NCI-H1930 (cell line): ENCODE data around the gene MARVELD1.
"Not testable (repeated sequence)": the region's sequence is repeated elsewhere in the genome, so short reads cannot be mapped to it uniquely, and the experiment has no call there.

ENCODE experiments used
- DNase-seq, 2 experiments: peaks; one replicate each; lab custom pipeline; 2025; lab: John Stamatoyannopoulos, UW

The MARVELD1 gene

GRCh38 chr10:97713339-97713825, at the start of gene MARVELD1:
Gene MARVELD1 (plus strand): TSS chr10:97713730. CDS start chr10:97713877, 147 bp downstream.
- no peak for DNase-seq

GRCh38 chr10:97664282-97664850, 49.2 kb upstream of the MARVELD1 start:
- no peak for DNase-seq

DNA sequence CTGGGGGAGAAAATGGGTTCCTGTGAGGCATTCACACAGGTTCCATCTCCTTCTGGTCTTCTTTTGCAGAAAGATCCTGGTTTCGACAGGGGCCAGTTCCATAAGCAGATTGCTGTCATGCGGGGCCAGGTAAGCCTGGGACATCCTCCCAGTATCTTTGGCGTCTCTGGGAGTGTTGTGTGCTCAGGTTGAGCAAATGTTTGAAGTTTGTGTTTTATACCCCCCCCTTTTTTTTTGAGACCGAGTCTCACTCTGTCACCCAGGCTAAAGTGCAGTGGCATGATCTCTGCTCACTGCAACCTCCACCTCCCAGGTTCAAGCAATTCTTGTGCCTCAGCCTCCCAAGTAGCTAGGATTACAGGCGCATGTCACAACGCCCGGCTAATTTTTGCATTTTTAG, 46.5 kb upstream of the MARVELD1 start:
- DNase-seq = no peak

- no peak for DNase-seq
Measured at GRCh38 chr10:97667463-97667862, 46.1 kb upstream of the MARVELD1 start.

GRCh38 chr10:97669571-97669970, 44.0 kb upstream of the MARVELD1 start:
- no peak for DNase-seq

GRCh38 chr10:97673736-97674525, 39.6 kb upstream of the MARVELD1 start:
- no peak for DNase-seq

DNA sequence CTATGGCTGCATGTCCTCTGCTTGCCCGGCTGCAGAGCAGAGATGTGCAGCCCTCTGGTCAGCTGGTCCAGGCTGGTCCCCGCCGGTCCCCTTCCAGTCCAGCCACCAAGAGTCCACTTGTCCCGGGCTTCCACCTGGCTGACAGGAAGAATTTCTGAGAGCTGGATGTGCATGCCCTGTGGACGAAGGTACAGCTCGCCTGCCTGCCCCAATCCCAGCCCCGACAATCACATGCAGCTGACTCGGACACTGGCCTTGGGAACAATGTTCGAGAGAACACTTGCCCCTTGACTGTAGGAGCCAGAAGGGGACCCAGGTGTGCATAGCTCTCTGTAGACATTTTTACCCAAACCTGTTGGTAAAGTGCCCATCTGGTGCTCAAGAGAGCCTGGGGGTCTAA, 38.3 kb upstream of the MARVELD1 start:
- DNase-seq = no peak

DNA sequence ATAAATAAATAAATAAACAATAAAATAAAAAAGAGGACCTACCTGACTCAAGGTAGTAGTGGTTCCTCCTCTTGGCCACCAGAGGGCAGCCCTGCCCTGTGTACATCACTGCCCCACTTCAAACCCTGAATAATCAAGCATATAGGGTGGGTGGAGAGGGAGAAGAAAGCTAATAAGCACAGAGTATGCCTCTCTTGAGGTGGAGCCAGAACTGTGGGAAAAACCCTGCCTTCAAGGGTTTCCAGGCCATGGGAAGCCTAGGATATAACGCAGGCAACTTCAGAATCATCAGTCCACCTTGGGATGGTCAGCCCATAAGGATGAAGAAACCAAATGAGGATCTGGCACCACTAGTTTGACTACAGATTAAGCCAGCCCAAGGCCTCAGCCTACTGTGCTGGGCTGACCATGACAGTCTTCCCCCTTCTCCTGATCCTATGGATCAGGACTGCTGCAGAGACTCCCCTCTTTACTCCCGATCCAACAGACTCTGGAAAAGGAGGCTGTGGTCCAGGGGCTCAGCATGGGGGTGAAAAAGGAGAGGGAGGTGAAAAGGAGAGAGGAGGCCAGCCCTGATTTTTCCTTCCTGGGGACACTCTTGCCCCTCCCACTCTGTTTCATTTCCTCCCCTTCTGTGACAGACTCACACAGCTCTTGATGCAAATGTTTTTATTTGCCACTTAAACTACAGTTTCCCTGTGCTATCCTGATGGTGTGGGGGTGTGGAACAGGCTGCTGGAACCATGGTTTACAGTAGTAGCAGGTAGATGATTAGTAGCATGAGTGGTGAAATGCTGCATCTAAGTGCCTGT, 36.6 kb upstream of the MARVELD1 start:
- no peak for DNase-seq

DNA sequence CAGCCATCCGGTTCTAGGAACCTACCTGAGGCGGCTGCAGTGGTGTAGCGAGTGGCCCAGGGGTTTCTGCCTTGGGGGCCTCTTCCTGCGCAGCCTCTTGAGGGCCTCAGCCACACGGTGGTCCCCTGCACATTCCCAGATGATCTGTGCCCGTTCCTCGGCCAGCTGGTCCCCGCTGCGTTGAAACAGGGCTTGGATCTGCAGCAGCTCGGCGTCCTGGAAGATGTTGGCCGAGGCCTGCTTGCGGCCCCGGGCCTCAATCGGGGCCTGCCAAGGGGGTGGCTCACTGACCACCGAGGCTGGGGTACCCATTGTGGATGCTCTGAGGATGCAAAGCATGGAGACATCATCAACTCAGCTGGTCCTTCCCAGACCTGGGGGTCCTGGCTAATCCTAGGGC, 33.9 kb upstream of the MARVELD1 start:
- DNase-seq = no peak

- no peak for DNase-seq
Measured at GRCh38 chr10:97682042-97682441, 31.5 kb upstream of the MARVELD1 start.

DNA sequence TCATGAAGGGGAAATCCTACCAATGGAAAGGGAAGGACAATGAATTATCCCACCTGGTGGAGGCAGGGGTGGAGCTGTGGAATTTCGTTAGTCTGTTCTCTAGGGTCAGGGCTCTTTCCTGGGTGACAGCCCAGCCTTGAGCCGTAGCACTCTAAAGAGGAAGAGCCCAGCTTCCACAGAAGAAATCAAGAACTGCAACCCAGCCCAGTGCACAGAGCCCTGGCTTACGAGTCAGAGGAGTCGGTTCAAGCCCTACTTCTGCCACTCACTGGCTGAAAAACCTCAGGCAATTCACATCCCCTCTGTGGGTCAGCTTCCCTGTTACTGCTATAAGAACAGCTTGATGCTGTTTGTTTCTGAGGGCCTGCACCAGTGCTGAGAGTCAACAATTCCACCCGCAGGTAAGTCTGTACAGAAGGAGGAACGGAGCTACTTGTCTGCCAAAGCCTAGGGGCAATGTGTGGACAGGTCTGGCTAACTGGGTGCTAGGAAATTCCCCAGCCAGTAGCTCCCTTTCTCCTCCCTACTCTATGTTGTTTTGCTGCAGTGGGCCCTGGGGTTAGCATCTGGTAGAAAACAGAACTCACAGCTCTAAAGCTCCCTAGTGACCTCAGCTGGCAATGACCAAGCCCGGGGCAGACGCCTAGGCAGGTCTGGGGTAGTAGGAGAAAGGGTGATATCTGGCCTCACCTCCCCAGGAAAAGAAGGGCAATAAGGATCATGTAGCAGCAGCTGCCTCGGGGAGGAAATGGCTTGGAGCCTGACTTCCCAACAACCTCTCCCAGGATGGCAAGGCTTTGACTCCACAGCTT, 29.8 kb upstream of the MARVELD1 start:
- DNase-seq = no peak

GRCh38 chr10:97684368-97684713, 29.2 kb upstream of the MARVELD1 start:
- not testable (repeated sequence) for DNase-seq

DNA sequence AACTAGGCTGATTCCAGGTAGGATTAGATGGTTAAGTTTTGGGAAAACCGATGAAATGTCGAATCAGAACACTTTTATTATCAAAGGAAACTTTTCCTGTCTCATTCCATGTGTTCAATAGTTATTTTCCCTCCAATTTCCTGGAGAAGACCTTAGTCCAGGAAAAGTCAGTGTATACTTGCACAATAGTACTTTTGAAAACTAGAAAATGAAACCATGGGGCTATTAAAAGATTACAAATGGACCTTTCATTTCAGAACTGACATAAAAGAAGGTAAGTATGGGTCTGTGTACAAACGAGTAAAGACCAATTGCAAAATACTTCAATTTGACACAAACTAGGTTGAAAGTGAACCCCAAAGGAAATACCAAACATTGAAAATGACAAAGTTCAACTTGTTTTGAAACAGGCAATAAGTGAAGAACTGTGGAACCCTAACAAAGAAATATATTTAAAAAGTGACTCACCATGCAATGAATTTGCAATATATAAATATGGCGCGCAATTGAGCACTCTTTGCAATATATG, 28.6 kb upstream of the MARVELD1 start:
- no peak for DNase-seq

DNA sequence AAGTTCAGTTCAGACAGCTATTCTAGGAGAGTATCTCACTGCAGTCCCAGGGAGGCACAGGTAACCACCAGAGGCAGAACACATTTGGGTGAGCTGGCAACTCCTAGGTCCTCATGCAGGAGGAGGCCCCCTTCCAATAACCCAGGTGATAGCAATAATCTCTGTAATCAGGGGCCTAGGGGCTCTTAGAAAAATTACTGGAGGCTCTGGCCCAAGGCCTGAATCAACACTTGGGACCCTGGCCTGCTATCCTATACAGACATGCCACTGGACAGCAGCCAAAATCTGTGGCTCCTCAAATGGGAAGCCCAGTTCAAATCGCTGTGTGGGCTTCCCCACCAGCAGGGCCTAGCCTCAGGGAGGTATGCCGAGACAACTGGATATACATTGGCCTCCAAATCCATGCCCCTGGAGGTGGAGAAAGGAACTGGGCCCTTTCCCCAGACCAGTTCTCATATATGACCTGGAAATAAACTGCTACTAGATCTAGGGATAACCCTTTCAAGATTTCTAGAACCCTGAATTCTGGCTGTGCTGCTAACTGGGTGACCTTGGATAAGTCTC, 28.1 kb upstream of the MARVELD1 start:
- no peak for DNase-seq

GRCh38 chr10:97686301-97686961, 27.1 kb upstream of the MARVELD1 start:
- DNase-seq = no peak

DNA sequence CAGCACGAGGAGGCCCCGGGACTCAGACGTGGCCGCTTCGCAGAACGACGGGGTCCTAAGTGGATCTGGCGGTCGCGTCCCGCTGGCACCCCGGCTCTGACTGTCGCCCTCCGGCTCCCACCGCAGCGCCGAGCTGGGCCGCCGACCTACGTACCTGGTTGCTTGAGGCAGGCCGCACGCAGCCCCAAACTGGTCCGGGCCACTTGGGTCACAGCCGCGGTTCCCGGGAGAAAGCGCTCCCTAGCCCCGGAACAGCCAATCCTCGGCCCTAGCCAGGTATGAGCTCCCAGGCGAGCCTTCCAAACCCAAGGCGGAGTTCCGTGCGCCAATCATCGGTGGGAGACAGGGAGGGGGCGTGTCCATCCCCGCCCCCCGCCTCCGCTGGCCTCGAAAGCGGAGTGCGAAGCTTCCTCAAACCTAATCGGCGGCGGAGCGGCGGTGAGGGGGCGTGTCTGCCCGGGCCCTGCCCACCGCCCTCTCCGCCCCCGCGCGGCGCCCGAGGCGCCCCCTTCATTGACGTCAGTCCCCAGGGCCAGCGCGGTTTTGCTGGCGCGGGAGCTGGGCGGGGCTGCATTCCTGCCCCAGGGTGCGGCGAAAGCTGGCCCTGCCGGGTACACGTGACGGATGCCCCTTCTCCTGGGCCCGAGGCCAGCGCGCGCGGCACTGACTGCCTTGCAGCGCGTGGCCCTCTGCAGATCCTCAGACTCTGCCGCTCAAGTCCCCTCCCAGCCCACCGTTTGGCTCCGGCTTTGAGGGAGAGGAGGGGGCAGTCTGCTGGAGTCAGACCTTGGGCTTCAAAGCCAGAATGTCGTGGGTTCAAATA, 26.4 kb upstream of the MARVELD1 start, which contains the start of gene AVPI1:
AVPI1 (minus strand) TSS at position 280 of the 823 bp plus-strand sequence. CDS start 7,336 bp downstream, outside the sequence.
- DNase-seq = peak; percentile 82 to 90

GRCh38 chr10:97687785-97688781, 25.4 kb upstream of the MARVELD1 start:
- DNase-seq = no peak

DNA sequence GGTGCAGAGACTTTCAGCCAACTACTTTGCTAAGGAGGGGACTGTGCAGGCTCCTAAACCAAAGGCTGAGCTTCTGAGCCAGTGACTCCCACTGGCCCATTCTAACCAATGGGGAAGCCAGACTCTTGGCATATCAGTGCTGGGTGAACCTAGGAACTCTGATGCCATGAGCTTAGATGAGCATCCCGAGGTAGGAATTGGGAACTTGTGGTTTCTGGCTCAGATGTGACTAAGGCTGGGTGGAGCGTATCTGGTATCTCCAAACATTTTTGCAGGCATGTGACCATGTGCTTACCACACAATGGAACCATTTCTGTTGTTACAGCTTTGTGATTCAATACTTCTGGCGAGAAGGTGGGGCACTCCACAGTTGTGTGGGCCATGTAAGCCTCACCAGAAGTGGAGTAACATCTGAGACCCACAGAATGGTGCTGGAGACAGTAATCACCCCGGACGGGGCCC, 23.9 kb upstream of the MARVELD1 start:
- no peak for DNase-seq
